ENCODE measurements around the gene DAAM2.

DNA sequence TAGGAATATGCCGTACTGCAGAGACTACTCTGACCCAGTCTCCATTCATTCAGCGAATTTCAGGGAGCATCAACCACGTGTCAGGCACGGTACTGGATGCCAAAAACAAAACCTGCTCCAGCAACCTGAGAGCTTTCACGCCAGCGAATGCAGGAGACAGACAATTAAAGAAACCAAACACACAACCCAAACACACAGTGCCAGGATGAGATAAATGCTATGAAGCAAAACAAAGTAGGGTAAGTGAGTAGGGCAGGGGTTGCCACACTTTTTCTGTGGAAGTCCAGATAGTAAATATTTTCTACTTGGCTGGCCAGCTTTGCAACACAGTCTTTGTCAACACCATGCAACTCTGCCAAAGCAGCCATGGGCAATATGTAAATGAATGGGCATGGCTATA is 132.1 kb downstream of the DAAM2 start:
- TF ChIP-seq, protein P1, sequence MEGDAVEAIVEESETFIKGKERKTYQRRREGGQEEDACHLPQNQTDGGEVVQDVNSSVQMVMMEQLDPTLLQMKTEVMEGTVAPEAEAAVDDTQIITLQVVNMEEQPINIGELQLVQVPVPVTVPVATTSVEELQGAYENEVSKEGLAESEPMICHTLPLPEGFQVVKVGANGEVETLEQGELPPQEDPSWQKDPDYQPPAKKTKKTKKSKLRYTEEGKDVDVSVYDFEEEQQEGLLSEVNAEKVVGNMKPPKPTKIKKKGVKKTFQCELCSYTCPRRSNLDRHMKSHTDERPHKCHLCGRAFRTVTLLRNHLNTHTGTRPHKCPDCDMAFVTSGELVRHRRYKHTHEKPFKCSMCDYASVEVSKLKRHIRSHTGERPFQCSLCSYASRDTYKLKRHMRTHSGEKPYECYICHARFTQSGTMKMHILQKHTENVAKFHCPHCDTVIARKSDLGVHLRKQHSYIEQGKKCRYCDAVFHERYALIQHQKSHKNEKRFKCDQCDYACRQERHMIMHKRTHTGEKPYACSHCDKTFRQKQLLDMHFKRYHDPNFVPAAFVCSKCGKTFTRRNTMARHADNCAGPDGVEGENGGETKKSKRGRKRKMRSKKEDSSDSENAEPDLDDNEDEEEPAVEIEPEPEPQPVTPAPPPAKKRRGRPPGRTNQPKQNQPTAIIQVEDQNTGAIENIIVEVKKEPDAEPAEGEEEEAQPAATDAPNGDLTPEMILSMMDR (IDR thresholded peaks at IDR 0.05), result no peak
- no peak for TF ChIP-seq POLR2A (IDR thresholded peaks at IDR 0.05)

All from esophagus squamous epithelium (tissue), 4 donors.